ENCODE measurements around the gene BEST1. TPM values are rescaled to one million over a fixed set of nuclear protein-coding genes. Genes with fewer than 3 reads are reported as not detected.

The BEST1 gene
- total RNA-seq, 1 experiment from 2014 or later = 0.81 TPM

DNA sequence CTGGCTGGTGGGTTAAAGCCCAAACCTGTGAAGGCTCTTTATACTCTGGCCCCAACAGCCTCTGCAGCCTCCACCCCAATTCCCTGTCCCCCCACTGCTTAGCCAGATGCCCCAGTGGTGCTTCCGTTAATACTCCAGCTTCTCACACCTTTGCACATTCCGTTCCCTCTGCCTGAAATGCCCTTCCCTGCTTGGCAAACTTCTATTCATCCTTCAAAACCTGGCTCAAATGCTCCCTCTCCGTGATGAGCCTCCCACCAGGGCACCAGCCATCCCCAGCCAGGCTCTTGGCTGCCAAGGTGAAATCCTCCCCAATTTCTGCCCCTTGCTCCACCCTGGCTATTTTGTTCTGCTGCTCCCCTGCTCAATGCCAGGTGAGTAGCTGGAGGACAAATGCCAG lies 46.3 kb upstream of the BEST1 start:
- H2AFZ ChIP-seq = no peak overlapping the region
- intact Hi-C loops (cut with micrococcal nuclease; ENCODE audit: unreplicated experiment) = no loop called here
- no peak for DNase-seq
- H3K36me3 ChIP-seq (ENCODE audit: low read depth) = no peaks in the 10 kb centered on the region
- no peaks in the 10 kb centered on the region; the same call in 1 of the 2 replicates for H3K4me1 ChIP-seq (replicated peaks; ENCODE audit: insufficient read depth)
- no peaks in the 10 kb centered on the region for H3F3A ChIP-seq (ENCODE audit: insufficient read depth, low read depth)
- ChIA-PET CTCF (interaction anchor here (0.7 kb wide), 1 partner anchor 281 kb away, joined by 3 read pairs; no protein-coding TSS in a partner anchor), POLR2A (ENCODE audit: unreplicated experiment) (no interaction called here)
- no peak overlapping the region for H3K4me3 ChIP-seq
- H4K20me1 ChIP-seq (ENCODE audit: insufficient read depth) = no peaks in the 10 kb centered on the region
- H3K27ac ChIP-seq = no peak overlapping the region
- no peak overlapping the region for H3K4me2 ChIP-seq
- no peaks in the 10 kb centered on the region for H3K79me2 ChIP-seq (ENCODE audit: low read depth)
- no peaks in the 10 kb centered on the region for H3K9me3 ChIP-seq (ENCODE audit: insufficient read depth, low read depth)
- no TSS peak for BruUV-seq (replicated peaks)
- no peaks in the 10 kb centered on the region for H3K27me3 ChIP-seq (ENCODE audit: insufficient read depth, low read depth)
- TF ChIP-seq CTCF (conservative IDR thresholded peaks at IDR 0.05) = no peak
- no peak for TF ChIP-seq EZH2 (IDR thresholded peaks at IDR 0.05; ENCODE audit: low read depth)
- H3K9me2 ChIP-seq (ENCODE audit: insufficient read depth) = no peaks in the 10 kb centered on the region

- no peaks in the 10 kb centered on the region for H3K36me3 ChIP-seq (ENCODE audit: low read depth)
- no peaks in the 10 kb centered on the region for H3K27me3 ChIP-seq (ENCODE audit: insufficient read depth, low read depth)
- DNase-seq = no peak
- BruUV-seq (replicated peaks) = no TSS peak
- intact Hi-C loops (cut with micrococcal nuclease; ENCODE audit: unreplicated experiment) = no loop called here
- no peak overlapping the region for H3K27ac ChIP-seq
- H3K4me1 ChIP-seq (replicated peaks; ENCODE audit: insufficient read depth) = no peaks in the 10 kb centered on the region
- no peaks in the 10 kb centered on the region for H3K79me2 ChIP-seq (ENCODE audit: low read depth)
- POLR2A ChIA-PET (ENCODE audit: unreplicated experiment) = interaction anchor here (0.6 kb wide), 2 partner anchors 15 to 148 kb away, joined by 3 to 10 read pairs; no protein-coding TSS in a partner anchor
- H3K4me3 ChIP-seq = no peak overlapping the region
- TF ChIP-seq EZH2 (IDR thresholded peaks at IDR 0.05; ENCODE audit: low read depth) (no peak), CTCF (conservative IDR thresholded peaks at IDR 0.05) (no peak)
- no peaks in the 10 kb centered on the region for H3K9me3 ChIP-seq (ENCODE audit: insufficient read depth, low read depth)
- CTCF ChIA-PET = interaction anchor here (0.7 kb wide), 1 partner anchor 281 kb away, joined by 3 read pairs; no protein-coding TSS in a partner anchor
- no peaks in the 10 kb centered on the region for H3K9me2 ChIP-seq (ENCODE audit: insufficient read depth)
- no peaks in the 10 kb centered on the region for H3F3A ChIP-seq (ENCODE audit: insufficient read depth, low read depth)
- no peak overlapping the region for H2AFZ ChIP-seq
- no peak overlapping the region for H3K4me2 ChIP-seq
- H4K20me1 ChIP-seq (ENCODE audit: insufficient read depth) = no peaks in the 10 kb centered on the region
Measured at GRCh38 chr11:61904539-61905048, 45.6 kb upstream of the BEST1 start.

DNA sequence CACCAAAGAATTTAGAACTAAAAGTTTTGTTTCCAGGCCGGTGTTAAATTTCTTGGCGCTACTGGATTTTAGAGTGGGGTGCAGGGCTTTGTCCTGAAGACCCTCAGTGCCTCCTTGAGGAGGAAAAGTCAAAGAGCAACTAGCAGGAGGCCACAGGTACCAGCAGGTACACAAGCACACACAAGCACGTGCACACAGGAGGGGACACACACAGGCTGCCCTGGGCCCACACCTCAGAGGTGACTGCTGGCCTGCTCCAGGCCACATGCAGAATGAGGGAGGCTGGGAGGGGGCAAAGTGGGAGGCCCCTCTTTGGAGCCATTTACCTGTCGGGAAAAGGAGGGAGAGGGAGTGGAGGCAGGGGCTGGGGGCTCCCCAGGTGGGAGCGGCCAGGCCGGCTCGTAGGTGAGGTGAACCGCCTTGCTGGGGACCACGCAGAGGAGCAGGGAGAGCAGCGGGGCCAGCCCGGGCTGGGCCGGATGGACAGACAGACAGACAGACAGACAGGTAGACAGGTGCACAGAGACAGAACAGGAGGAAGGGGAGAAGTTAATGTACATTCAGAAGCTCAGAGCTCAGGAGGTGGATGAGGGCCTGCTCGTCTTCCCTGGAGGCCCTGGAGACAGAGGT lies 45.0 kb upstream of the BEST1 start:
- TF ChIP-seq CTCF (conservative IDR thresholded peaks at IDR 0.05) = no peak
- intact Hi-C loops (cut with micrococcal nuclease; ENCODE audit: unreplicated experiment) = no loop called here
- H3K27me3 ChIP-seq (ENCODE audit: insufficient read depth, low read depth) = no peaks in the 10 kb centered on the region
- H3F3A ChIP-seq (ENCODE audit: insufficient read depth, low read depth) = no peaks in the 10 kb centered on the region
- ChIA-PET CTCF (no interaction called here), POLR2A (ENCODE audit: unreplicated experiment) (interaction anchor here (0.6 kb wide), 2 partner anchors 16 to 148 kb away, joined by 3 to 10 read pairs; no protein-coding TSS in a partner anchor)
- H3K4me1 ChIP-seq (replicated peaks; ENCODE audit: insufficient read depth) = no peaks in the 10 kb centered on the region
- H3K4me3 ChIP-seq = no peak overlapping the region
- no peaks in the 10 kb centered on the region for H3K9me2 ChIP-seq (ENCODE audit: insufficient read depth)
- no peak overlapping the region for H3K4me2 ChIP-seq
- no peak for DNase-seq
- H2AFZ ChIP-seq = no peak overlapping the region
- no peaks in the 10 kb centered on the region for H4K20me1 ChIP-seq (ENCODE audit: insufficient read depth)
- no peak overlapping the region for H3K27ac ChIP-seq
- no peaks in the 10 kb centered on the region for H3K79me2 ChIP-seq (ENCODE audit: low read depth)
- no peaks in the 10 kb centered on the region for H3K36me3 ChIP-seq (ENCODE audit: low read depth)
- no TSS peak for BruUV-seq (replicated peaks)
- H3K9me3 ChIP-seq (ENCODE audit: insufficient read depth, low read depth) = no peaks in the 10 kb centered on the region

Data from PC-9 (cell line).